HAP-1 (cell line): ENCODE data around the gene SEMA3G.

Source experiments
- DNase-seq, 2 experiments: peaks; one replicate each; pipeline ENCODE4 v3.0.0-alpha.2; 2016 to 2020; ENCODE audit warnings: low spot score in 2 of 2
- H3K27me3 ChIP-seq: fragments of 250-450 bp; sonication (Bioruptor Pico); 2 replicates; pipeline ENCODE4 v1.5.1; 2020; ENCODE audit warnings: low read depth, mild to moderate bottlenecking, moderate library complexity
- H3K36me3 ChIP-seq: fragments of 250-450 bp; sonication (Bioruptor Pico); replicated peaks from 2 replicates; pipeline ENCODE4 v1.5.1; 2020; ENCODE audit warnings: mild to moderate bottlenecking
- H3K4me1 ChIP-seq: fragments of 250-450 bp; sonication (Bioruptor Pico); 2 replicates; pipeline ENCODE4 v1.5.1; 2020; ENCODE audit warnings: mild to moderate bottlenecking
- H3K4me3 ChIP-seq: fragments of 250-450 bp; sonication (Bioruptor Pico); 2 replicates; pipeline ENCODE4 v1.5.1; 2020; ENCODE audit warnings: mild to moderate bottlenecking, moderate library complexity
- H3K9me3 ChIP-seq: fragments of 250-450 bp; sonication (Bioruptor Pico); 2 replicates; pipeline ENCODE4 v1.5.1; 2020; ENCODE audit warnings: mild to moderate bottlenecking, moderate library complexity
- in situ Hi-C: fragments of 300-500 bp; cut with MboI; formaldehyde crosslinking; loops from 3 replicates; pipeline ENCODE4 v1.14.3; 2020; ENCODE audit warnings: low sequenced_read_pairs, inconsistent platforms, mixed read lengths

SEMA3G gene

DNA sequence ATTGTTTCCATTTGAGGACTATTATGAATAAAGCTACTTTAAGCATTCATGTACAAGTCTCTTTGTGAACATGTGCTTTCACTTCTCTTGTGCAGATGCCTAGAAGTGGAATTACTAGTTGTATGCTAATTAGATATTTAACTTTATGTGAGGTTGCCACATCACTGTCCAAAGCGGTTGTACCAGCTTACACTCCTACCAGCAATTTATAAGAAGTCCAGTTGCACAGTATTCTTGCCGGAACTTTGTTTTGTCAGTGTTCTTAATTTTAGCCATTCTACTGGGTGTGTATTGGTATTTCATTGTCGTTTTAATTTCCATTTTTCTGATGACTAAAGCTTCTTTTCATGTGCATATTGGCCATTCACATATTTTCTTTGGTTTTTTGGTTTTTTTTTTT is 29.1 kb downstream of the SEMA3G start:
- Histone ChIP-seq H3K36me3 (no peaks in the 10 kb centered on the region), H3K4me3 (no peak overlapping the region), H3K27me3 (no peaks in the 10 kb centered on the region), H3K9me3 (no peaks in the 10 kb centered on the region), H3K4me1 (peaks cover 11% of the 10 kb centered on the region)
- in situ Hi-C loops, result no loop called here
- DNase-seq, result peak in 1 of 2 experiments; percentile 74

DNA sequence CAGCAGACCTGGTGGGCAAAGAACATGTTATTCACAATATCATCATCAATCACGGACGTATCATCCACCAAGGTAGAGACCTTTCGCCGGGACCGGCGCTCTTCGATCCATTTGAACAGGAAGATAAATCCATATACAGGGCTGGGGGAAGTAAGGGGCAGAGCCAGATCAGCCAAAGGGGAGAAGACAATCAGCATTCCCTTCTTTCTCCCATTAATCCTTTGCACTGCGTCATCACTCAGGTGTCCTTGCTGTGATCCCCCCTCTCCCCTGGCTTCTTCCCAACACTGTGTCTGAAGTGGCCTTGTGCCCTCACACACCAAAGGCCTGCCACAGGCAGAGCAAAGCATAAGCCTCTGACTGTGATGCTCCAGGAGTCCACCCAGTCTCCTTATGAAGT is 36.4 kb downstream of the SEMA3G start:
- in situ Hi-C loops, result no loop called here
- H3K27me3 ChIP-seq, result no peaks in the 10 kb centered on the region
- H3K9me3 ChIP-seq, result no peaks in the 10 kb centered on the region
- no peak for DNase-seq
- H3K4me3 ChIP-seq, result no peak overlapping the region; the same call in 1 of the 2 replicates
- peaks cover 44% of the 10 kb centered on the region for H3K36me3 ChIP-seq
- H3K4me1 ChIP-seq, result peaks cover 3% of the 10 kb centered on the region

DNA sequence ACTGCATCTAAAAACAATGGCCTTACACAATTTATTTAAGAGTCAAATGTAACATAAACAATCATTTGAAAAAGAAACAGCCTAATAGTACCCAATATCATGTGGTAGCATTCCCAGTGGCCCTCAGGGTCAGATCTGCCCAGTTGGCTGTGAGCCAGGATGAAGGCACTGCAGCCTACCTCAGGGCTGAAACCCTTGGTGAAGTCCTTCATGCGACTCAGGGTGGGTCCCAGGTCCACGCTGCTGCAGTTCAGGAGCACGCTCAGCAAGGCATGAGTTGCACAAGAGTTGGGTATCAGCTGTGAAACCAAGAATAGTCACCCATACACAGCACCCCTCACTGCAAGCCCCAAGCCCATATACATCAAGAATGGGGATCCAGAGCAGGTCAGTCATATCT is 37.1 kb downstream of the SEMA3G start:
- H3K9me3 ChIP-seq, result no peaks in the 10 kb centered on the region
- peaks cover 51% of the 10 kb centered on the region for H3K36me3 ChIP-seq
- in situ Hi-C loops, result no loop called here
- DNase-seq, result no peak
- no peaks in the 10 kb centered on the region for H3K27me3 ChIP-seq
- H3K4me1 ChIP-seq, result peaks cover 3% of the 10 kb centered on the region
- no peak overlapping the region for H3K4me3 ChIP-seq

DNA sequence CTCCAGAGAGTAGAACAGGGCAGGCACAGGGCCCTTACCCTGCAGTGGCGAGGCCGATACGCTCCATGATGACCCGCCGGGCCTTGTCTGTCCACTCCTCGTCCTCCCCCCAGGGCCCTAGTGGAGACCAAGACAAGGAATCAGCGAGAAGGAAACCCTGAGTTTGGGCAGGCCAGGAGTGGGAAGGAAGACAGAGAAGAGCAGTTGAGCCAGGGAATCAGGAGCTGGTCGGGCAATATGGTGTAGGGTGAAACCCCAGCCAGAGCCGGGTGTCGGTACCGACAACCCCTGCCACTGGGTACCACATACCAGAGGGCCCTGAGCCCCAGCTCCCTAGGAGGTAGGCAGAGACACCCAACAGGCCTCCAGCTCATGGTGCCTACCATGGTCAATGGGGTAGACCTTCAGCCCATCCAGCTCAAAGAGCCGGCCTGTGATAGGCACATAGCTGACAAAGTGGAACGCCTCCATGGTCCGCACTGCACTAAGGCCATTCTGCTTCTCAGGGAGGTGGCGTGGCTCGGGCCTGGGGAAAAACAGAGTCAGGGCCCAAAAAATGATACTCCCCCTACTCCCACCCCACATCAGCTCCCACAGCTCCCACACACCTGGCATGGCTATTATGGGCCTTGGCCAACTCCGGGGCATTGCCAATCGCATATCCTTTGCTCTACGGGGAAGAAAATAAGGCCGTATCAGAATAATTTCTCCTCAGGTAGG is 38.0 kb downstream of the SEMA3G start:
- H3K27me3 ChIP-seq, result no peaks in the 10 kb centered on the region
- H3K4me1 ChIP-seq, result peaks cover 3% of the 10 kb centered on the region
- in situ Hi-C loops, result no loop called here
- H3K36me3 ChIP-seq, result peaks cover 59% of the 10 kb centered on the region
- DNase-seq, result no peak
- no peaks in the 10 kb centered on the region for H3K9me3 ChIP-seq
- H3K4me3 ChIP-seq, result no peak overlapping the region

DNA sequence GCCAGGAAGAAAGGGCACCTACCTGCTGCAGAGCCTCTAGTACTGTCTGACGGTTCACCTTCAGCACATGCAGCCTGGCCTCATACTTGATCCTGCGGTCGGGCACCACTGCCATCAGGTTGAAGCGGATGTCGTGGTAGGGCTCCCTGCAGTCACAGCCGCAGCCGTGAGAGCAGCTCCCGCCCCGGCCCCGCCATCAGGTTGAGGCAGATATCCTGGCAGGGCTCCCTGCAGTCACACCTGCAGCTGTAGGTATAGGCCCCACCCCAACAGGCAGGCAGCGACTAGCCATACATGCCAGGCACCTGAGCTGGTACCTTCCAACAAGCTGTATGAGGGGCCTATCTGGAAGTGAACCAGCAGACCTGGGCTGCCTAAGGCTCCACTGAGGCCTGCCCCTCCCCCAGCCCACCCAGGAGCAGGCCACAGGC is 38.7 kb downstream of the SEMA3G start:
- in situ Hi-C loops, result no loop called here
- no peak overlapping the region for H3K4me3 ChIP-seq
- H3K9me3 ChIP-seq, result no peaks in the 10 kb centered on the region
- no peaks in the 10 kb centered on the region for H3K27me3 ChIP-seq
- no peak for DNase-seq
- peaks cover 66% of the 10 kb centered on the region for H3K36me3 ChIP-seq
- peaks cover 3% of the 10 kb centered on the region for H3K4me1 ChIP-seq

DNA sequence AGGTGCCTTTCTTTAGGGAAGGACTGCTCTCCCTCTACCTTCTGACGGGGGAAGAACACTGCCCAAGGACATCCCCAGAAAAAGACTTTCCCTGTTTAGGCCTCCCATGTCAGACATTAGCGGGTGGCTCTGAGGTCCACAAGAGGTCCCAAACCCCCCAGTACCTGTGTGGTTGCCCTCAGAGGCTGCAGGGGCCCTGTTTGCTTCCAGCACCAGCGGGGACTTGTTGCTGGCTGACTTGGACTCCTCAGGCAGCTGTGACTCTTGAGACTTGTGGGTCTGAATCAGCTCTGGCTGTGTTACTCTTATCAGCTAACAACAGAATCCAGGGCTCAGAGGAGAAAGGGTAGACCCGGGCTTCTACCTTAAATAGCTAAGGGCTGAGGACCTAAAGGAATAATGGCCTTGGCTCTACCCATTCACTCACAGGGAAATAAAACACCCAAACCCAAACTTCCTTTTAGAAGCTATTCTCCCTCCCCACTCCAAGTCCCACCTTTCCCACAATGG is 39.2 kb downstream of the SEMA3G start:
- in situ Hi-C loops, result no loop called here
- peaks cover 72% of the 10 kb centered on the region for H3K36me3 ChIP-seq
- no peak for DNase-seq

DNA sequence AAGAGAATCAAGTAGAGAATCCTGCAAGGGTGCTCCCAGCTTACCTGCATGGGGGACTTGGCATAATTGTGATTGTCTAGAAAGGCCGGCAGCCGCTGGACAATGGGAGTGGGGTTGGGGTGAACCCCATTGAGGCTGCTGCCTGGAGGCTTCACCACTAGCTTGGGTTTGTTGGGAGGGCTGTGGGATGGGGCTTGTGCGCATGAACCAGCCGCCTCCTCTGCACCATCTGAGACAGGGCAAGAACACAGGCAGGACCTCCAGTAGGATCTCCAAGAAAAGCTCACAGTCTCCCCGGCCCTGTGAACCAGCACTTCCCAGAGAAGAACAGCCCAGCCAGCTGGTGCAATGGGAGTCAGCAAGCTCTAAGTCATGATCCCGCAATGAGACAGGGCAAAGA is 39.8 kb downstream of the SEMA3G start:
- no peak for DNase-seq
- H3K4me1 ChIP-seq, result peaks cover 3% of the 10 kb centered on the region
- no peaks in the 10 kb centered on the region for H3K27me3 ChIP-seq
- H3K9me3 ChIP-seq, result no peaks in the 10 kb centered on the region
- H3K36me3 ChIP-seq, result peaks cover 72% of the 10 kb centered on the region
- no peak overlapping the region for H3K4me3 ChIP-seq
- in situ Hi-C loops, result no loop called here

More for the DNA sequence above, 39.2 kb downstream of the SEMA3G start:
- Histone ChIP-seq H3K9me3 (no peaks in the 10 kb centered on the region), H3K4me1 (peaks cover 3% of the 10 kb centered on the region), H3K4me3 (no peak overlapping the region), H3K27me3 (no peaks in the 10 kb centered on the region)

DNA sequence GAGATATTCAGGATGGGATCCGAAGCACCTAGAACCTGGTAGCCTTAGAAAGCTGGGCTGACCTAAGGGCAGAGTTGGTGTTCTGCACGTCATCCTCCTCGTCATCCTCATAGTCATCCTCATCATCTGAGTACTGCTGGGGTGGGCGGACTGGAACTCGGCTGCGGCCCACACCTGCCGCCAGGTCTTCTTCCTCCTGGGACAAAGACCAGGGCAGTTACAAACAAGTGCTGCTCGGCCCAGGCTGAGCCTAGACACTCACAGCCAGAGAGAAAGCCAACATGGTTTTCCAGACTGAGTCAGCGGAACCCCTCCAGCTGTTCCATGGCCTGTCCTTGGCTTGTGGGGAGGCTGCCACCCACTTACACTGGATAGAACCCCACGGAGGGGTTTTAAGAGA is 40.5 kb downstream of the SEMA3G start:
- in situ Hi-C loops, result no loop called here
- H3K4me3 ChIP-seq, result no peak overlapping the region
- peaks cover 72% of the 10 kb centered on the region for H3K36me3 ChIP-seq

DNA sequence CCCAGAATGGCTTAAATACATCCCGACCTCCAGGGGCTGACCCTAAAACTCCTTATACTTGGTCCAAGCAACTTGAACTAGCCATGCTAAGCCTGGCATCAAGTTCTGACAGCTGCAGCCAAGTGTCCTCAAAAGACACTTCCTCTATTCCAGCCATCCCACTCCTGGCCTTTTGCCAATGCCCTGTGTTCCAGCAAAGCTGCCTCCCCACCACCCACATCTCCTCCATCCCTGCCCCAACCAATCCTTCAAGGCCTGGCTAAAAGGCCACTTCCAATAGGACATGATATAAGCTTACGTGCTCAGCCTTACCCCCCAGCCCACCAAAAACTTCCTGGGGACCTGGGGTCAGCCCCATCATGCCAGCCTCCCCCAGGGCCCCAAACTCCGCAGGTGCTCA is 40.9 kb downstream of the SEMA3G start:
- peaks cover 3% of the 10 kb centered on the region for H3K4me1 ChIP-seq
- no peak overlapping the region for H3K4me3 ChIP-seq
- DNase-seq, result no peak
- H3K27me3 ChIP-seq, result no peaks in the 10 kb centered on the region
- in situ Hi-C loops, result no loop called here
- no peaks in the 10 kb centered on the region for H3K9me3 ChIP-seq
- peaks cover 72% of the 10 kb centered on the region for H3K36me3 ChIP-seq

More for the DNA sequence above, 40.5 kb downstream of the SEMA3G start:
- DNase-seq, result no peak
- no peaks in the 10 kb centered on the region for H3K27me3 ChIP-seq
- peaks cover 3% of the 10 kb centered on the region for H3K4me1 ChIP-seq
- H3K9me3 ChIP-seq, result no peaks in the 10 kb centered on the region

DNA sequence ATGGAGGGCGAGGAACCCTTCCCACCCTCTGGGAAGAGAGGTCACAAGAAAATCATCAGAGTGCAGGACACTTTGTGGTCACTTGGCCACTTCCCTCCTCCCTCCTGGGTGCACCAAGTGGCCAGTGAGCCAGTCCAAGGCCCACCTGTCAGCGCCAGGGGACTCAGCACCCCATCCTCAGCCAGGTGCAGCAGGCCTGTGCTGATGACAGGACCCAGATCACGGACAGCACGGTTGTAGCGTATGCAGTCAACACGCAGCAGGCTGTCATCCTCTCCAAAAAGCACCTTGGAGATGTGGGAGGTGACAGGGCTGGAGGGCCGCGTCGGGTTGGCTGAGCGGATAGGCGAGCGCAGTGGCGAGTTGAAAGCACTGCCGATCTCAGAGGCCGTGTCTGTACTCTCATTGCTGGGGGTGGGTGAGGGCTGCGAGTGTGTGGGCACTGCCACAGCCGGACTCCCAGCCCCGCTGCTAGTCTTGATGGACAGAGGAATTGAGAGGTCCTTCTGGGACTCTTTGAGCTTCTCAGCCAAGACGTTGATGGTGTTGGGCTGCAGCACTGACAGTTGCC is 41.5 kb downstream of the SEMA3G start:
- DNase-seq, result no peak
- Histone ChIP-seq H3K36me3 (peaks cover 72% of the 10 kb centered on the region), H3K4me3 (no peak overlapping the region), H3K9me3 (no peaks in the 10 kb centered on the region), H3K27me3 (no peaks in the 10 kb centered on the region), H3K4me1 (no peaks in the 10 kb centered on the region)
- in situ Hi-C loops, result no loop called here

DNA sequence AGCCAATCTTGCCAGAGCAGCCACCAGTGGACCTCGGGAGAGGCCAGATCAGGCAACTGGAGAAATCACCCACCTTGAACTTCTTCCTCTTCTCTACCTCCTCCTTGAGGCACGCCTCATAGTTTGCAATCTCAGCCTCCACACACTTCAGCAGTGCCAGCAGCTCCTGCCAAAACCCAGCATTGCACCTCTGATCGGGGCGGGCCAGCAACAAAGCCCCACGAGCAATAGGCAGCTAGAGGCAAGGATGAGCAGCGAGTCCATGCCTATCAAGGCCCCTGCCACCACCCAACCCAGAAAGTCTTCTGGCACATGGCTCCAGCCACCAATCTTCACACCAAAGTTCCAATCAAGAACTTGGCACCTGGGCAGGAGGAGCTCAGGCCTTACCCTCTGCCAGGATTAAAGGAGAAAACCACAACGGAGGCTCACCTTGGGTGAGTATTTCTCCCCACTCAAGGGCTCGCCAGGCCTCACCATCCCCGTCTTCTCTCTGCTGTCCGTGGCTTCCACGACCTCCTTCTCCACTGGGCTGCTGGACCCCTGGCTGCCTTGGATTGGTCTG is 42.1 kb downstream of the SEMA3G start:
- no peak for DNase-seq
- H3K36me3 ChIP-seq, result peaks cover 69% of the 10 kb centered on the region
- H3K4me3 ChIP-seq, result no peak overlapping the region

DNA sequence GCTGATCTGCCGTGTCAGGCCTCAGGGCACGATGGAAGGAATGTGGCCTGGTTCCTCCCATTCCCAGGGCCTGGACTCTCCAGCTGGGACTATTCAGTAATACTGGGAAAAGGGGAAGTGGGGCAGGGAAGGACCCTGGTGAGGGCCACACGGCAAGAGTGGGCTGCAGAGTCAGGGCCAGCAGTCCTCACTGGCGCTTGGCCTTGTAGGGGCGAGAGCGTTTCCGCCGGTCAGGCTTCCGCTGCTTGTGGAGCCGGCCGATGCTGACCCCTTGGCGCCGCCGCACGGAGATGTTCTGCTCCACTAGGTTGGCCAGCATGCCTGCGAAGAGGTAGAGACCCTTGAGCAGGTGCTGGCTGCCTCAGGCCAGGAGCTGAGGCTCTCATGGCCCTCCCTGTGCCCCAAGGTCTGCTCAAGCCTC is 42.8 kb downstream of the SEMA3G start:
- no peak overlapping the region for H3K4me3 ChIP-seq
- in situ Hi-C loops, result no loop called here
- H3K9me3 ChIP-seq, result no peaks in the 10 kb centered on the region
- no peaks in the 10 kb centered on the region for H3K4me1 ChIP-seq
- DNase-seq, result no peak
- peaks cover 62% of the 10 kb centered on the region for H3K36me3 ChIP-seq
- H3K27me3 ChIP-seq, result no peaks in the 10 kb centered on the region

More for the DNA sequence above, 42.1 kb downstream of the SEMA3G start:
- Histone ChIP-seq H3K9me3 (no peaks in the 10 kb centered on the region), H3K4me1 (no peaks in the 10 kb centered on the region), H3K27me3 (no peaks in the 10 kb centered on the region)
- in situ Hi-C loops, result no loop called here

DNA sequence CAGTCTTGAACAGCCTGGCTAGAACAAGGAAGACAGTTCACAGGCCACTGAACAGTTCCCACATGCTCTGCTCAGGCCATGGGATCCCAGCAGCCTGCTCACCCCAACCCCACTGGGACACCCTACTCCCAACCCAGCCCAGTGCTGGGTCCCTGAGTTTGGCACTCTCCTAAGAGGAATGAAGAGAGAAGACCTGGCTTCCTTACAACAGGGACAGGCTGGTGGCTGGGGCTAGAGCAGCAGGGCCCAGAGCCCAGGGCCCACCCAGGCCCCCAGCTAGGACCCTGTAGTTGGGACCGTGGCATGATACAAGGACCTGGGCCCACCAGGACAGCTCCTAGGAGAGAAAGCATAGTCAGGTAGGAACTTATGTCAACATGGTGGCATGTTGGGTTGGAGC is 43.4 kb downstream of the SEMA3G start:
- no peaks in the 10 kb centered on the region for H3K27me3 ChIP-seq
- peaks cover 56% of the 10 kb centered on the region for H3K36me3 ChIP-seq
- no peak overlapping the region for H3K4me3 ChIP-seq
- in situ Hi-C loops, result no loop called here
- no peak for DNase-seq
- no peaks in the 10 kb centered on the region for H3K9me3 ChIP-seq
- no peaks in the 10 kb centered on the region for H3K4me1 ChIP-seq

DNA sequence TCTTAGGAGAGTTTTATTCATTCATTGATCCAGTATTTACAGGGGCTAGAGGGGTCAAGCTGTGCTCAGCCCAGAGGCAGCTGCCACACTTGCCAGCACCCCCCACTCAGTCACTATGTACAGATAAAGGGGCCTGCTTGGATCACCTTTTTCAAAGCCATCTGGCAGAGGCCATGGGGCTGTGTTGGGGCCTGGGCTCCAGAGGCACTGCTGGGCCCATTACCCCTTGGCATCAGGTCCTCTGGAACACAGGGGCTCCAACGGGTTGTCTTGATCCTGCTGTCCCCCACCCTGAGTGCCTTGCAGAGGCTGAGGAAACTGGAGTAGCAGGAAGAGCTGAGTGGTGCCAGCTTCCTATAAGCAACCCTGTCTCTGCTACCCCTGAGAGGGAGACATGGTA is 43.9 kb downstream of the SEMA3G start:
- Histone ChIP-seq H3K4me3 (no peak overlapping the region), H3K4me1 (no peaks in the 10 kb centered on the region), H3K9me3 (no peaks in the 10 kb centered on the region), H3K27me3 (no peaks in the 10 kb centered on the region), H3K36me3 (peaks cover 51% of the 10 kb centered on the region)
- in situ Hi-C loops, result no loop called here
- DNase-seq, result no peak
